ENCODE measurements around the gene PFN3. TPM values are rescaled to one million over a fixed set of nuclear protein-coding genes. Genes with fewer than 3 reads are reported as not detected.

The PFN3 gene
- total RNA-seq, 1 donor: not detected

- H3K4me3 ChIP-seq (ENCODE audit: low read depth, low read length): no peak overlapping the region
- TF ChIP-seq CTCF (IDR thresholded peaks at IDR 0.05; ENCODE audit: insufficient read depth, low read depth, low read length): no peak
These were observed 17.3 kb downstream of the PFN3 start for GRCh38 chr5:177383181-177383580.

GRCh38 chr5:177382423-177383029, 17.9 kb downstream of the PFN3 start:
- peak; percentile 45 for TF ChIP-seq CTCF (IDR thresholded peaks at IDR 0.05; ENCODE audit: insufficient read depth, low read depth, low read length)
- peak; percentile 36 for DNase-seq (ENCODE audit: low read depth)
- no peak overlapping the region for H3K4me3 ChIP-seq (ENCODE audit: low read depth, low read length)

More at GRCh38 chr5:177383181-177383580, 17.3 kb downstream of the PFN3 start:
- no peak for DNase-seq (ENCODE audit: low read depth)

GRCh38 chr5:177380805-177381126, 19.7 kb downstream of the PFN3 start:
- TF ChIP-seq CTCF (IDR thresholded peaks at IDR 0.05; ENCODE audit: insufficient read depth, low read depth, low read length): no peak
- no peak for DNase-seq (ENCODE audit: low read depth)
- H3K4me3 ChIP-seq (ENCODE audit: low read depth, low read length): no peak overlapping the region

GRCh38 chr5:177378884-177379883, 21.3 kb downstream of the PFN3 start:
- no peak overlapping the region for H3K4me3 ChIP-seq (ENCODE audit: low read depth, low read length)
- DNase-seq (ENCODE audit: low read depth): peak; percentile 78
- no peak for TF ChIP-seq CTCF (IDR thresholded peaks at IDR 0.05; ENCODE audit: insufficient read depth, low read depth, low read length)

GRCh38 chr5:177377851-177378776, 22.3 kb downstream of the PFN3 start:
- no peak overlapping the region for H3K4me3 ChIP-seq (ENCODE audit: low read depth, low read length)

More at GRCh38 chr5:177377851-177378776, 22.3 kb downstream of the PFN3 start:
- TF ChIP-seq CTCF (IDR thresholded peaks at IDR 0.05; ENCODE audit: insufficient read depth, low read depth, low read length): no peak
- DNase-seq (ENCODE audit: low read depth): no peak

Measured in fibroblast of villous mesenchyme (primary cell).